Natural killer cell (primary cell): ENCODE results near the gene EMP1. TPM values are rescaled to one million over a fixed set of nuclear protein-coding genes. Genes with fewer than 3 reads are reported as not detected.

ENCODE experiments used
- ATAC-seq, 3 donors: fragments of 150-1000 bp in 2 of 3; fragments of 200-7000 bp in 1 of 3; cut with Tn5 transposase; 1 replicate in 1 of 3; 2 replicates in 2 of 3; pipeline ENCODE4 v1.10.0; 2021; ENCODE audit warnings: mild to moderate bottlenecking in 2 of 3, moderate library complexity in 2 of 3
- DNase-seq, 2 donors: peaks; one replicate each; pipeline versions ENCODE4 v3.0.0 to v3.0.0-alpha.2; 2013 to 2021; ENCODE audit warnings: mixed read lengths in 1 of 2
- H3K27ac ChIP-seq: one replicate; pipeline ENCODE4 v1.5.1; 2013; ENCODE audit warnings: mild to moderate bottlenecking, low read length
- H3K27me3 ChIP-seq: one replicate; pipeline ENCODE4 v1.6.1; 2013; ENCODE audit warnings: low read length; ENCODE audit not compliant: control insufficient read depth, insufficient read depth
- H3K36me3 ChIP-seq: one replicate; pipeline ENCODE4 v1.6.1; 2013; ENCODE audit warnings: low read length; ENCODE audit not compliant: control insufficient read depth, insufficient read depth
- H3K4me1 ChIP-seq: one replicate; pipeline ENCODE4 v1.6.1; 2013; ENCODE audit warnings: low read length; ENCODE audit not compliant: control insufficient read depth, insufficient read depth
- H3K4me3 ChIP-seq: one replicate; pipeline ENCODE4 v1.5.1; 2013; ENCODE audit warnings: low read length
- H3K9me3 ChIP-seq: one replicate; pipeline ENCODE4 v1.6.1; 2013; ENCODE audit warnings: low read length; ENCODE audit not compliant: control insufficient read depth, insufficient read depth
- H3K27ac Mint-ChIP-seq, 2 donors: one replicate each; pipeline ENCODE4 v1.8.0; 2022; ENCODE audit warnings: mild to moderate bottlenecking in 2 of 2, mixed read lengths in 2 of 2, moderate library complexity in 1 of 2
- H3K27me3 Mint-ChIP-seq, 2 donors: one replicate each; pipeline ENCODE4 v1.8.0; 2022; ENCODE audit warnings: low read depth in 2 of 2, mixed read lengths in 2 of 2
- H3K36me3 Mint-ChIP-seq: one replicate; pipeline ENCODE4 v1.8.0; 2022; ENCODE audit warnings: mixed read lengths
- H3K4me1 Mint-ChIP-seq, 2 donors: one replicate each; pipeline ENCODE4 v1.8.0; 2022; ENCODE audit warnings: mixed read lengths in 2 of 2
- H3K4me3 Mint-ChIP-seq: one replicate; pipeline ENCODE4 v1.8.0; 2022; ENCODE audit warnings: mild to moderate bottlenecking, moderate library complexity, mixed read lengths
- H3K9me3 Mint-ChIP-seq, 2 donors: one replicate each; pipeline ENCODE4 v1.8.0; 2022; ENCODE audit warnings: mixed read lengths in 2 of 2
- CTCF ChIP-seq: fragments of 200-600 bp; IDR thresholded peaks from one replicate; pipeline ENCODE4 v1.8.0; 2022; ENCODE audit warnings: antibody characterized with exemption
- WGBS: methylation state at CpG from one replicate; pipeline ENCODE4 v1.1.7; 2013; ENCODE audit warnings: missing lambda C conversion rate; ENCODE audit not compliant: insufficient coverage; 5-methylcytosine and 5-hydroxymethylcytosine counted together
- intact Hi-C: fragments of 100-400 bp; cut with micrococcal nuclease; formaldehyde crosslinking; loops from one replicate; pipeline ENCODE4 v1.14.2; 2022
- total RNA-seq, 4 donors: library from RNA; stranded (reverse); fragments of 120-200 nt in 1 of 4; gene quantifications; one replicate each; pipeline versions ENCODE4 v1.2.3 to v1.2.4, GENCODE V29; 2013 to 2022

The EMP1 gene
- total RNA-seq, 3 donors from 2014 or later (not counting 1 experiment from before 2014, with no cell fraction given) = 3.8 to 4.3 (median 4.2) TPM

- Mint-ChIP-seq H3K4me3 (no peak overlapping the region), H3K27ac (no peak overlapping the region), H3K4me1 (no peaks in the 10 kb centered on the region), H3K27me3 (peaks cover 24 to 43% of the 10 kb centered on the region in 2 donors), H3K9me3 (no peaks in the 10 kb centered on the region), H3K36me3 (no peaks in the 10 kb centered on the region)
- H3K4me1 ChIP-seq = no peaks in the 10 kb centered on the region
- DNase-seq (no peak), ATAC-seq (no peak)
- intact Hi-C loops = no loop called here
- no peaks in the 10 kb centered on the region for H3K27me3 ChIP-seq
- no peak overlapping the region for H3K4me3 ChIP-seq
- WGBS = 67% methylated on average over 3 of the region's 3 CpGs
- TF ChIP-seq CTCF = no peak
- H3K36me3 ChIP-seq = no peaks in the 10 kb centered on the region
- H3K27ac ChIP-seq = no peak overlapping the region
- H3K9me3 ChIP-seq = no peaks in the 10 kb centered on the region
Measured at GRCh38 chr12:13223941-13224340, 27.4 kb downstream of the EMP1 start.

- Mint-ChIP-seq H3K4me1 (no peaks in the 10 kb centered on the region), H3K36me3 (no peaks in the 10 kb centered on the region), H3K27me3 (peaks cover 21 to 40% of the 10 kb centered on the region in 2 donors), H3K27ac (no peak overlapping the region), H3K9me3 (no peaks in the 10 kb centered on the region), H3K4me3 (no peak overlapping the region)
- DNase-seq (no peak), ATAC-seq (no peak)
- no peak overlapping the region for H3K27ac ChIP-seq
- H3K4me1 ChIP-seq = no peaks in the 10 kb centered on the region
- H3K27me3 ChIP-seq = no peaks in the 10 kb centered on the region
- WGBS = 94% methylated on average over 7 of the region's 7 CpGs
- no peaks in the 10 kb centered on the region for H3K9me3 ChIP-seq
- no peak overlapping the region for H3K4me3 ChIP-seq
- no peak for TF ChIP-seq CTCF
- intact Hi-C loops = no loop called here
- H3K36me3 ChIP-seq = no peaks in the 10 kb centered on the region
Measured at GRCh38 chr12:13227191-13227590, 30.7 kb downstream of the EMP1 start.

- Mint-ChIP-seq H3K27me3 (peaks cover 21 to 32% of the 10 kb centered on the region in 2 donors), H3K4me3 (no peak overlapping the region), H3K9me3 (no peaks in the 10 kb centered on the region), H3K36me3 (no peaks in the 10 kb centered on the region), H3K27ac (no peak overlapping the region), H3K4me1 (no peaks in the 10 kb centered on the region)
- TF ChIP-seq CTCF = no peak
- Histone ChIP-seq H3K27ac (no peak overlapping the region), H3K4me3 (no peak overlapping the region), H3K9me3 (no peaks in the 10 kb centered on the region), H3K27me3 (no peaks in the 10 kb centered on the region), H3K4me1 (no peaks in the 10 kb centered on the region), H3K36me3 (no peaks in the 10 kb centered on the region)
- ATAC-seq (no peak), DNase-seq (no peak)
- intact Hi-C loops = no loop called here
- WGBS = 76% methylated on average over 6 of the region's 7 CpGs
Measured at GRCh38 chr12:13228579-13228978, 32.1 kb downstream of the EMP1 start.

- H3K27me3 Mint-ChIP-seq = peaks cover 15 to 32% of the 10 kb centered on the region in 2 donors
Measured at GRCh38 chr12:13229504-13229903, 33.0 kb downstream of the EMP1 start.

More at GRCh38 chr12:13229504-13229903, 33.0 kb downstream of the EMP1 start:
- Histone ChIP-seq H3K9me3 (no peaks in the 10 kb centered on the region), H3K4me3 (no peak overlapping the region), H3K27me3 (no peaks in the 10 kb centered on the region), H3K4me1 (no peaks in the 10 kb centered on the region), H3K27ac (no peak overlapping the region), H3K36me3 (no peaks in the 10 kb centered on the region)
- Mint-ChIP-seq H3K4me3 (no peak overlapping the region), H3K4me1 (no peaks in the 10 kb centered on the region), H3K9me3 (no peaks in the 10 kb centered on the region), H3K36me3 (no peaks in the 10 kb centered on the region), H3K27ac (no peak overlapping the region)
- ATAC-seq (no peak), DNase-seq (no peak)
- intact Hi-C loops = no loop called here
- 69% methylated on average over 4 of the region's 5 CpGs for WGBS
- TF ChIP-seq CTCF = no peak
